ENCODE data around the gene FAIM.

The FAIM gene

DNA sequence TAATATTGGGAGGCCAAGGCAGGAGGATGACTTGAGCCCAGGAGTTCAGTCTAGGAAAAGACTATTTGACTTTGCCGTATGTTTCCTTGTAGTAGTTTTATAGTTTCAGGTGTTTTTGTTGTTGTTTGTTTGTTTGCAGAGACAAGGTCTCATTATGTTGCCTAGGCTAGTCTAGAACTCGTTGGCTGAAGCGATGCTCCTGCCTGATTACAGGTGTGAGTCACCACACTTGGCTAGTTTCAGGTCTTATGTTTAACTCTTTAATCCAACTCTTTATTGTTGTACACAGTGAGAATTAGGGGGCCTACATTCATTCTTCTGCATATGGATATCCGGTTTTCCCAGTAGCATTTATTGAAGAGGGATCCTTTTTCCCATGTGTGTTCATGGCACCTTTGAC, 32.0 kb downstream of the FAIM start:
- no peak for DNase-seq (ENCODE audit: low read depth)
- no peak for TF ChIP-seq CTCF (IDR thresholded peaks at IDR 0.05; ENCODE audit: insufficient read depth, low read depth, low read length, missing control alignments)
- H3K4me3 ChIP-seq (ENCODE audit: low read depth, low read length) = no peak overlapping the region

DNA sequence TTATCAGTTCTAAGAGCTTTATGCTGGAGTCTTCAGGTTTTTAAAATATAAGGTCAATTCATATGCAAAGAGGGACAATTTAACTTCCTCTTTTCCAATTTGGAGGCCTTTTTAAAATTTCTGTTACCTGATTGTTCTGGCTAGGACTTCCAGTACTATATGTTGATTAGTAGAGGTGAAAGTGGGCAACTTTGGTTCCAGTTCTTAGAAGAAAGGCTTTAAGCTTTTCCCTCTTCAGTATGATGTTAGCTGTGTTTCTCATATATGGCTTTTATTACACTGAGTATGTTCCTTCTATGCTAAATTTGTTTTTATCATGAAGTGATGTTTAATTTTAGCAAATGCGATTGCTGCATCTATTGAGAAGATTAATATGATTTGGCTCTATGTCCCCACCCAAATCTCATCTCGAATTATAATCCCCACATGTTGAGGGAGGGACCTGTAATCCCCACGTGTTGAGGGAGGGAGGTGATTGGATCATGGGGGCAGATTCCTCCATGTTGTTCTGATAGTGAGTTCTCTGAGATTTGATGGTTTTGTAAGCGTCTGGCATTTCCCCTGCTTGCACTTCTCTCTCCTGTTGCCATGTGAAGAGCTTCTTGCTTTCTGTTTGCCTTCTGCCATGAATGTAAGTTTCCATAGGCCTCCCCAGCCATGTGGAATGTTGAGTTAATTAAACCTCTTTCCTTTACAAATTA, 33.8 kb downstream of the FAIM start:
- DNase-seq (ENCODE audit: low read depth) = no peak
- no peak overlapping the region for H3K4me3 ChIP-seq (ENCODE audit: low read depth, low read length)
- TF ChIP-seq CTCF (IDR thresholded peaks at IDR 0.05; ENCODE audit: insufficient read depth, low read depth, low read length, missing control alignments) = no peak

DNA sequence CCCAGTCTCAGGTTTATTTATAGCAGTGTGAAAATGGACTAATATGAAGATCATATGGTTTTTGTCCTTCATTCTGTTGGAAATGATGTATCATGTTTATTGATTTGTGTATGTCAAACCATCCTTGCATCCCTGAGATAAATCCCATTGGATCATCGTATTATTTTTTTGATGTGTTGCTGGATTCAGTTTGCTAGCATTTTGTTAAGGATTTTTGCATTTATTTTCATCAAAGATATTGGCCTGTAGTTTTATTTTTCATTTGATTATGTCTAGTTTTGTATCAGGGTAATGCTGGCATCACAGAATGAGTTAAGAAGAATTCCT, 34.3 kb downstream of the FAIM start:
- no peak overlapping the region for H3K4me3 ChIP-seq (ENCODE audit: low read depth, low read length)
- no peak for TF ChIP-seq CTCF (IDR thresholded peaks at IDR 0.05; ENCODE audit: insufficient read depth, low read depth, low read length, missing control alignments)

GRCh38 chr3:138646008-138646407, 37.4 kb downstream of the FAIM start:
- TF ChIP-seq CTCF (IDR thresholded peaks at IDR 0.05; ENCODE audit: insufficient read depth, low read depth, low read length, missing control alignments) = no peak
- H3K4me3 ChIP-seq (ENCODE audit: low read depth, low read length) = no peak overlapping the region
- DNase-seq (ENCODE audit: low read depth) = no peak

More for the DNA sequence above, 34.3 kb downstream of the FAIM start:
- no peak for DNase-seq (ENCODE audit: low read depth)

GRCh38 chr3:138646513-138646912, 37.9 kb downstream of the FAIM start:
- H3K4me3 ChIP-seq (ENCODE audit: low read depth, low read length) = no peak overlapping the region
- no peak for TF ChIP-seq CTCF (IDR thresholded peaks at IDR 0.05; ENCODE audit: insufficient read depth, low read depth, low read length, missing control alignments)
- DNase-seq (ENCODE audit: low read depth) = no peak

DNA sequence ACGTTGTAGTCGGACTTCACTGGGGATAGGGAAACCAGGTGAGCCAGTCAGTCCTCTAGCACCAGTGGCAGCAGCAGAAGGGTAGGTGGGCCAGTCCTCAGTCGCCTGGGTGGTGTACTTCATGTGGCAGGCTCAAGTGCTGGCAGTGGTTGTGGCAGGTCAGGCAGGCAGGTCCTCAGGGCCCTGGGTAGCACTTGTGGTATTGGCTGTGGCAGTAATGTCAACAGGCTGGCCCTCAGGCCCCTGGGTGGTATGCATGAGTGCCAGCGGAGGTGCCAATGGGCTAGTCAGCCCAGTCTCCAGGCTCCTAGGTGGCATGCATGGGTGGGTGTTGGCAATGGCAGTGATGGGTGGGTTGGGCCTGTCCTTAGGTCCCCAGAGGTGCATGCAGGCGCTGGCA, 40.6 kb downstream of the FAIM start:
- TF ChIP-seq CTCF (IDR thresholded peaks at IDR 0.05; ENCODE audit: insufficient read depth, low read depth, low read length, missing control alignments) = no peak
- DNase-seq (ENCODE audit: low read depth) = no peak
- H3K4me3 ChIP-seq (ENCODE audit: low read depth, low read length) = no peak overlapping the region

GRCh38 chr3:138653567-138653966, 45.0 kb downstream of the FAIM start:
- no peak for TF ChIP-seq CTCF (IDR thresholded peaks at IDR 0.05; ENCODE audit: insufficient read depth, low read depth, low read length, missing control alignments)
- DNase-seq (ENCODE audit: low read depth) = no peak
- no peak overlapping the region for H3K4me3 ChIP-seq (ENCODE audit: low read depth, low read length)

Data from GM12865 (cell line).